A549 (cell line): ENCODE results near the gene ZBTB45.

Source experiments
- BHLHE40 ChIP-seq: IDR thresholded peaks from 2 replicates; pipeline ENCODE4 v1.6.1; 2012; ENCODE audit warnings: low read depth, low read length, inconsistent platforms
- CTCF ChIP-seq: fragments of >200 bp; sonication (Bioruptor Twin); formaldehyde crosslinking; IDR thresholded peaks from 3 replicates; pipeline ENCODE4 v1.5.1; 2016
- RAD21 ChIP-seq, 2 experiments: fragments of >200 bp in 1 of 2; sonication (Bioruptor Twin) in 1 of 2; formaldehyde crosslinking in 1 of 2; IDR thresholded peaks in 1 of 2; conservative IDR thresholded peaks in 1 of 2; 2 replicates in 1 of 2; 3 replicates in 1 of 2; pipeline ENCODE4 v1.6.1; 2012 to 2018; ENCODE audit warnings: inconsistent platforms in 1 of 2
- RFX5 ChIP-seq: fragments of 450-650 bp; IDR thresholded peaks from 2 replicates; pipeline ENCODE4 v1.7.1; 2014; ENCODE audit warnings: antibody characterized with exemption, mild to moderate bottlenecking, moderate library complexity
- ZSCAN20 ChIP-seq: fragments of 250-450 bp; sonication (Bioruptor Pico); IDR thresholded peaks from 2 replicates; pipeline ENCODE4 v1.8.0; 2022; ENCODE audit warnings: mild to moderate bottlenecking, moderate library complexity

GRCh38 chr19:58479736-58480480 lies 39.7 kb downstream of the ZBTB45 start:
- no peak for TF ChIP-seq CTCF
- no peak for TF ChIP-seq RFX5
- no peak for TF ChIP-seq BHLHE40
- TF ChIP-seq RAD21 (conservative IDR thresholded peaks at IDR 0.05 in 1 of 2, IDR thresholded peaks at IDR 0.05 in 1 of 2): no peak
- no peak for TF ChIP-seq ZSCAN20 (CRISPR knock-in tag)
